Measurements from ENCODE around the gene HARS2.

Gene HARS2

GRCh38 chr5:140674629-140675028 is 16.6 kb upstream of the HARS2 start:
- Histone ChIP-seq H3K27ac (ENCODE audit: low read depth, low read length) (no peak overlapping the region), H3K79me2 (ENCODE audit: insufficient read depth, low read length) (no peaks in the 10 kb centered on the region), H2AFZ (ENCODE audit: low read depth, low read length, severe bottlenecking) (no peak overlapping the region), H3K27me3 (ENCODE audit: low read length) (no peaks in the 10 kb centered on the region), H3K36me3 (ENCODE audit: low read length) (0 out of 2 replicates have a peak, but pooled peaks cover 3% of the 10 kb centered on the region), H3K9me3 (ENCODE audit: insufficient read depth, low read length) (no peaks in the 10 kb centered on the region), H3K4me3 (ENCODE audit: insufficient read depth, low read length, poor library complexity, severe bottlenecking) (no peak overlapping the region), H3K9ac (ENCODE audit: low read length) (no peak overlapping the region), H3F3A (ENCODE audit: insufficient read depth) (no peaks in the 10 kb centered on the region), H4K20me1 (ENCODE audit: low read depth, low read length) (no peaks in the 10 kb centered on the region), H3K9me2 (replicated peaks; ENCODE audit: insufficient read depth, low read length) (no peaks in the 10 kb centered on the region), H3K4me2 (ENCODE audit: low read depth, low read length, poor library complexity, severe bottlenecking) (no peak overlapping the region)
- TF ChIP-seq EZH2phosphoT487 (conservative IDR thresholded peaks at IDR 0.05; ENCODE audit: low read length) (no peak), CTCF (IDR thresholded peaks at IDR 0.05; ENCODE audit: insufficient read depth, low read length, poor library complexity, severe bottlenecking) (no peak)

- H3F3A ChIP-seq (ENCODE audit: insufficient read depth): no peaks in the 10 kb centered on the region
- H3K27ac ChIP-seq (ENCODE audit: low read depth, low read length): no peak overlapping the region
- no peaks in the 10 kb centered on the region for H3K79me2 ChIP-seq (ENCODE audit: insufficient read depth, low read length)
- no peak overlapping the region for H3K4me2 ChIP-seq (ENCODE audit: low read depth, low read length, poor library complexity, severe bottlenecking)
- H3K36me3 ChIP-seq (ENCODE audit: low read length): peaks cover 3% of the 10 kb centered on the region; the same call in 1 of the 2 replicates
- H3K9me2 ChIP-seq (replicated peaks; ENCODE audit: insufficient read depth, low read length): no peaks in the 10 kb centered on the region
- H2AFZ ChIP-seq (ENCODE audit: low read depth, low read length, severe bottlenecking): no peak overlapping the region
- no peak overlapping the region for H3K9ac ChIP-seq (ENCODE audit: low read length)
- H3K4me3 ChIP-seq (ENCODE audit: insufficient read depth, low read length, poor library complexity, severe bottlenecking): no peak overlapping the region
- no peaks in the 10 kb centered on the region for H3K9me3 ChIP-seq (ENCODE audit: insufficient read depth, low read length)
- no peaks in the 10 kb centered on the region for H4K20me1 ChIP-seq (ENCODE audit: low read depth, low read length)
- TF ChIP-seq EZH2phosphoT487 (conservative IDR thresholded peaks at IDR 0.05; ENCODE audit: low read length): no peak
- TF ChIP-seq CTCF (IDR thresholded peaks at IDR 0.05; ENCODE audit: insufficient read depth, low read length, poor library complexity, severe bottlenecking): no peak
- H3K27me3 ChIP-seq (ENCODE audit: low read length): no peaks in the 10 kb centered on the region
Observed at GRCh38 chr5:140677947-140678346, 13.3 kb upstream of the HARS2 start.

- Histone ChIP-seq H3K9me2 (replicated peaks; ENCODE audit: insufficient read depth, low read length) (no peaks in the 10 kb centered on the region), H3K4me3 (ENCODE audit: insufficient read depth, low read length, poor library complexity, severe bottlenecking) (no peak overlapping the region), H3K79me2 (ENCODE audit: insufficient read depth, low read length) (no peaks in the 10 kb centered on the region), H3F3A (ENCODE audit: insufficient read depth) (no peaks in the 10 kb centered on the region), H4K20me1 (ENCODE audit: low read depth, low read length) (no peaks in the 10 kb centered on the region), H3K9me3 (ENCODE audit: insufficient read depth, low read length) (no peaks in the 10 kb centered on the region), H3K4me2 (ENCODE audit: low read depth, low read length, poor library complexity, severe bottlenecking) (no peak overlapping the region), H3K9ac (ENCODE audit: low read length) (no peak overlapping the region), H3K27me3 (ENCODE audit: low read length) (no peaks in the 10 kb centered on the region), H2AFZ (ENCODE audit: low read depth, low read length, severe bottlenecking) (no peak overlapping the region), H3K27ac (ENCODE audit: low read depth, low read length) (no peak overlapping the region), H3K36me3 (ENCODE audit: low read length) (peaks cover 6% of the 10 kb centered on the region; the same call in 1 of the 2 replicates)
- TF ChIP-seq EZH2phosphoT487 (conservative IDR thresholded peaks at IDR 0.05; ENCODE audit: low read length) (no peak), CTCF (IDR thresholded peaks at IDR 0.05; ENCODE audit: insufficient read depth, low read length, poor library complexity, severe bottlenecking) (no peak)
Observed at GRCh38 chr5:140678993-140679392, 12.3 kb upstream of the HARS2 start.

All from SU-DHL-6 (cell line).